ENCODE data around the gene PCGF3.

The PCGF3 gene, protein sequence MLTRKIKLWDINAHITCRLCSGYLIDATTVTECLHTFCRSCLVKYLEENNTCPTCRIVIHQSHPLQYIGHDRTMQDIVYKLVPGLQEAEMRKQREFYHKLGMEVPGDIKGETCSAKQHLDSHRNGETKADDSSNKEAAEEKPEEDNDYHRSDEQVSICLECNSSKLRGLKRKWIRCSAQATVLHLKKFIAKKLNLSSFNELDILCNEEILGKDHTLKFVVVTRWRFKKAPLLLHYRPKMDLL

DNA sequence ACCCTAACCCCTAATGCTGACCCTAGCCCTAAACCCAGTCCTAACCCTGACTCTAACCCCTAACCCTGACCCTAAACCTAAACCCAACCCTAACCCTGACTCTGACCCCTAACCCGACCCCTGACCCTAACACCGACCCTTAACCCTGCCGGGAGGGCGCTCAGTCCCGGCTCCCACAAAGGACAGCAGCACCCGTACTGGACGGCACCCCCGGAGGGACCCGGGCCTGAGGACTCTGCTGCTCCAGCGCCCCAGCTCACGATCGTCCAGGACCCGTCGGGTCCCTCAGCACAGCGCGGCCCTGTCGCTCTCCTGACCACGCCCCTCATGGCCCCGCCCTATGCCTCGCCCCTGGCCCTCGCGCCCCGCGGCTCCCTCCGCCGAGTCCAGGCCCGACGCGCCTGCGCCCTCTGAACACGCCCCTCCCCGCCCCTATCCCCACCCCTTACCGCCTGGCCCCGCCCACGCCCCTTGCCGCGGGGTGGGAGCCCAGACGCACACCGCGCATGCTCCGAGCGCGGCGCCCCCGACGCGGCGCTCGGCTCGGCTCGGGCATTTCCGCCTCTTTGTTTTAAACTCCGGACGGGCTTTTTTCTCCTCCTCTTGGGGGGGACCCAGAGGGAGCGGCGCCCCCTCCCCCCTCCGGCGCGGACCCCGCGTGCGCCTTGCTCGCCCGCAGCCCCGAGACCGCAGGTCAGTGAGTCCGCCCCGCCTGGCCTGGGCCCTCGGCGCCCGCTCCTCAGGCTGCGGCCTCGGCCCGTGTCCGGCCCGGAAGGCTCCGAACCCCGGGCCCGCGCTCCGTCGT is at the start of gene PCGF3:
Gene PCGF3 (plus strand): TSS at position 555 of the 805 bp plus-strand sequence. CDS start 27,849 bp downstream, outside the sequence.
- DNase-seq (ENCODE audit: low read depth): peak; percentile 66
- TF ChIP-seq, protein P1, sequence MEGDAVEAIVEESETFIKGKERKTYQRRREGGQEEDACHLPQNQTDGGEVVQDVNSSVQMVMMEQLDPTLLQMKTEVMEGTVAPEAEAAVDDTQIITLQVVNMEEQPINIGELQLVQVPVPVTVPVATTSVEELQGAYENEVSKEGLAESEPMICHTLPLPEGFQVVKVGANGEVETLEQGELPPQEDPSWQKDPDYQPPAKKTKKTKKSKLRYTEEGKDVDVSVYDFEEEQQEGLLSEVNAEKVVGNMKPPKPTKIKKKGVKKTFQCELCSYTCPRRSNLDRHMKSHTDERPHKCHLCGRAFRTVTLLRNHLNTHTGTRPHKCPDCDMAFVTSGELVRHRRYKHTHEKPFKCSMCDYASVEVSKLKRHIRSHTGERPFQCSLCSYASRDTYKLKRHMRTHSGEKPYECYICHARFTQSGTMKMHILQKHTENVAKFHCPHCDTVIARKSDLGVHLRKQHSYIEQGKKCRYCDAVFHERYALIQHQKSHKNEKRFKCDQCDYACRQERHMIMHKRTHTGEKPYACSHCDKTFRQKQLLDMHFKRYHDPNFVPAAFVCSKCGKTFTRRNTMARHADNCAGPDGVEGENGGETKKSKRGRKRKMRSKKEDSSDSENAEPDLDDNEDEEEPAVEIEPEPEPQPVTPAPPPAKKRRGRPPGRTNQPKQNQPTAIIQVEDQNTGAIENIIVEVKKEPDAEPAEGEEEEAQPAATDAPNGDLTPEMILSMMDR (conservative IDR thresholded peaks at IDR 0.05; ENCODE audit: low read depth, low read length): no peak
- H3K4me3 ChIP-seq (ENCODE audit: low read length): peak within 1 kb of the TSS; percentile 82

DNA sequence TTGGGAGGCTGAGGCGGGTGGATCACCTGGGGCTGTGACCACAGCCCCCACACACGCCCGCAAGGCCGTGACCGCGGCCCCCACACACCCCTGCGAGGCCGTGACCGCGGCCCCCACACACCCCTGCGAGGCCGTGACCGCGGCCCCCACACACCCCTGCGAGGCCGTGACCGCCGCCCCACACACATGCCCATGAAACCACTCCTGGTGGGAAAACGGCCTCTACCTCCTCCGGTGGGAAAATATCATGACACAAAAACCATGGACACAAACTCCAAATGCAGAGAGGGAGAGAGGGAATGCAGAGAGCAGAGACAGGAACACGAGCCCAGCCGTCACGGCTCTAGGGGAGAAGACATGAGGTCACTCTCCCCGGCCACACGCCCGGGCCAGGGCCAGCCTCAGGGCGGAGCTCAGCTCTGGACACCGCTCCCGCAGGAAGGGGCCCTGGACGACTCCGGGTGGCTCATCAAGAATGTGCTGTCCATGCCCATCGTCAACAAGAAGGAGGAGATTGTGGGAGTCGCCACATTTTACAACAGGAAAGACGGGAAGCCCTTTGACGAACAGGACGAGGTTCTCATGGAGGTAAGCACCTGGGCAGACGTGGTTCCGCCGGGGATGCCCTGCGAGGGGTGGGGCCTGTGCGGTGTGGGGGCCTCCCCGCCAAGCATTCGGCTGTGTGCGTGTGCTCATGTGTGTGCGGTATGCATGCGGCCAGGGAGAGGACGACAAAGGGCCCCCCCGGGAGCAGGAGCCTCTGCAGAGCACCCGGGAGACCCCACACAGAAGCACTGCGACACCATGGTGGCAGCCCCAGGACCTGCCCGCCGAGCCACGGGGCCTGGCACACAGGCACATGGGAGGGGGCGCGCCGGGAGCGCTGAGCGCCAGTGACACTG is 48.9 kb upstream of the PCGF3 start:
- no peak overlapping the region for H3K4me3 ChIP-seq (ENCODE audit: low read length)
- TF ChIP-seq, protein P1 (conservative IDR thresholded peaks at IDR 0.05; ENCODE audit: low read depth, low read length): no peak
- DNase-seq (ENCODE audit: low read depth): no peak

DNA sequence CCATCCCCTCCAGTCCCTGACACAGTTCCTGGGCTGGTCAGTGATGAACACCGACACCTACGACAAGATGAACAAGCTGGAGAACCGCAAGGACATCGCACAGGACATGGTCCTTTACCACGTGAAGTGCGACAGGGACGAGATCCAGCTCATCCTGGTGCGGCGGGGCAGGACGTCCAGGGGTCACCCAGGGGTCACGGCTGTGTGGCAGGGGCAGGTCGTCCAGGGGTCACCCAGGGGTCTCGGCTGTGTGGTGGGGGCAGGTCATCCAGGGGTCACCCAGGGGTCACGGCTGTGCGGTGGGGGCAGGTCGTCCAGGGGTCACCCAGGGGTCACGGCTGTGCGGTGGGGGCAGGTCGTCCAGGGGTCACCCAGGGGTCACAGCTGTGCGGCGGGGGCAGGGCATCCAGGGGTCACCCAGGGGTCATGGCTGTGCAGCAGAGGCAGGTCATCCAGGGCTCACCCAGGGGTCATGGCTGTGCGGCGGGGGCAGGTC is 48.2 kb upstream of the PCGF3 start:
- TF ChIP-seq, protein P1 (conservative IDR thresholded peaks at IDR 0.05; ENCODE audit: low read depth, low read length): no peak
- DNase-seq (ENCODE audit: low read depth): no peak
- no peak overlapping the region for H3K4me3 ChIP-seq (ENCODE audit: low read length)

DNA sequence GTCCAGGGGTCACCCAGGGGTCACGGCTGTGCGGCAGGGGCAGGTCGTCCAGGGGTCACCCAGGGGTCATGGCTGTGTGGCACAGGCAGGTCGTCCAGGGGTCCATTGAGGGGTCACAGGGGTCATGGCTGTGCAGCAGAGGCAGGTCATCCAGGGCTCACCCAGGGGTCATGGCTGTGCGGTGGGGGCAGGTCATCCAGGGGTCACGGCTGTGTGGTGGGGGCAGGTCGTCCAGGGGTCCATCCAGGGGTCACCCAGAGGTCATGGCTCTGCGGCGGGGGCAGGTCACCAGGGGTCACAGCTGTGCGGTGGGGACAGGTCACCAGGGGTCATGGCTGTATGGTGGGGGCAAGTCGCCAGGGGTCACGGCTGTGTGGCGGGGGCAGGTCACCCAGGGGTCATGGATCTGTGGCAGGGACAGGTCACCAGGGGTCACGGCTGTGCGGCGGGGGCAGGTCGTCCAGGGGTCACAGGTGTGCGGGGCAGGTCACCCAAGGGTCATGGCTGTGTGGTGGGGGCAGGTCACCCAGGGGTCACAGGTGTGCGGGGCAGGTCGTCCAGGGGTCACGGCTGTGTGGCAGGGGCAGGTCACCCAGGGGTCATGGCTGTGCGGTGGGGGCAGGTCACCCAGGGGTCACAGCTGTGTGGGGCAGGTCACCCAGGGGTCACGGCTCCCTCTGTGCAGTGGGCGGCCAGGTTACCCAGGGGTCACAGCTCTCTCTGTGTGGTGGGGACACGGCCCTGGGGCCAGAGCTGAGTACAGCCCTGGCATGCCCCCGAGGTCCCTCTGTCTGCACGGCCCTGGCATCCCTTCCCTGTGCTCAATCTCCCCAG is 47.6 kb upstream of the PCGF3 start:
- TF ChIP-seq, protein P1 (conservative IDR thresholded peaks at IDR 0.05; ENCODE audit: low read depth, low read length): no peak
- DNase-seq (ENCODE audit: low read depth): no peak
- no peak overlapping the region for H3K4me3 ChIP-seq (ENCODE audit: low read length)

DNA sequence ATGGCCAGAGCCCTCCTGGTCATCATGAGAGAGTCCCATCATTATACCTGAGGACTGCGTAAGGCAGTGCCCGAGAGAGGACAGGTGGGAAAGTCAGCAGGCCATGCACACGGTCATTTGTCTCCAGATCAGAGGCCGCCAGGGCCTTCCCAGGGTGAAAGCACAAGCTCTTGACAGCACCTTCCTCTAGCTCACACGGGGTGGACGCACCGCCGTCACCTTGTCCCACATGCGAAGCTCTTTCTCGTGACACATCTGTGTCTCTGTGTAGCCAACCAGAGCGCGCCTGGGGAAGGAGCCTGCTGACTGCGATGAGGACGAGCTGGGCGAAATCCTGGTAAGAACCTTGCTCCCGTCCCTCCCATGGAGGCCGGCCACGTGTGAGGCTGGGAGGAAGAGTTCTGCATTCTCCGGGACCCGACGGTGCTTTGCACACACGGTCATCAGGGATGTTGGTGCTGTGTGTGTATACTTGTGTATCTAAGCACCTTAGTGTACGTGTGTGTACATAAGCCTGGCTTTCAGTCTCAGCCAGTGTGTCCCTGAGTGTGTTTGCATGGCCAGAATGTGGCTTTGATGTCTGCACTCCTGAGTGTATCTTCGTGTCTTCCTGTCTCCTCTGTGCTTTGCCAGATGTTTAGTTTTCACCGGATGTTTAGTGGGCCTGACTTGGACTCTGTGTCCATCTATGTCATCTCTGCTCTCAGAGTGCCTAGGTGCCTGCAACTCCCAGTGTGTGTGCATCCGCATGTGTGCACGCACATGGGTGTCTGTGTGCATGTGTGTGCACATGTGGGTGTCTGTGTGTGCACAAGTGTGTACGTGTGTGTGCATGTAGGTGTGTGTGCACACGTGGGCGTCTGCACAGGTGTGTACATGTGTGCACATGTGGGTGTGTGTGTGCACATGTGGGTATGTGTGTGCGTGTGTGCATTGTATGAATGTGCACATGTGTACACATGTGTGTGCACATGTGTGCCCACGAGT is 46.7 kb upstream of the PCGF3 start:
- DNase-seq (ENCODE audit: low read depth): no peak
- H3K4me3 ChIP-seq (ENCODE audit: low read length): no peak overlapping the region
- TF ChIP-seq, protein P1 (conservative IDR thresholded peaks at IDR 0.05; ENCODE audit: low read depth, low read length): no peak

Data from retinal pigment epithelial cell (primary cell).